Activated CD4-positive, CD25-positive, alpha-beta regulatory T cell treated with anti-CD3 and anti-CD28 coated beads, Interleukin-2, amount 50 U/mL, for 24 hours (primary cell): ENCODE data around the gene CDK5RAP3.
"Not testable (repeated sequence)": the region's sequence is repeated elsewhere in the genome, so short reads cannot be mapped to it uniquely, and the experiment has no call there.

ENCODE experiments used
- ATAC-seq, 2 donors: fragments of 150-1000 bp; cut with Tn5 transposase; one replicate each; pipeline ENCODE4 v1.10.0; 2021; ENCODE audit warnings: mild to moderate bottlenecking in 1 of 2, moderate library complexity in 1 of 2

Gene CDK5RAP3

DNA sequence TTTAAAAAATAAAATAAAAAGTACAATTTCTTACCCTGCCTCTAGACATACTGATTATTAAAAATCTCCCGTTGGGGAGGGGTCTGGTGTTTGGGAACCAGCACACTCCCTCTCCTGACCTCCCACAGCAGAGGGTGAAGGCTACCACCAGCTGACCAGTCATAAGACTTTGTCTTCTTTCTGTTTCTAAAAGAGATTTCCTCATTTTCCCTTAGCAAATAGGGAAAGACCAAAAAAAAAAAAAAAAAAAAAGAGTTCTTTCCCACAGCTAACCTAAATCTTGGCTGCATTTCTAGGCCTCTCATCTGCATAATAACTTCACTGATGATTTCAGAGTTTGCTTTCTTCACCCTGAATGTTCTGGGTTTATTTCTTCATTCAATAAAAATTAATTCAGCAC is 30.3 kb downstream of the CDK5RAP3 start:
- no peak for ATAC-seq

DNA sequence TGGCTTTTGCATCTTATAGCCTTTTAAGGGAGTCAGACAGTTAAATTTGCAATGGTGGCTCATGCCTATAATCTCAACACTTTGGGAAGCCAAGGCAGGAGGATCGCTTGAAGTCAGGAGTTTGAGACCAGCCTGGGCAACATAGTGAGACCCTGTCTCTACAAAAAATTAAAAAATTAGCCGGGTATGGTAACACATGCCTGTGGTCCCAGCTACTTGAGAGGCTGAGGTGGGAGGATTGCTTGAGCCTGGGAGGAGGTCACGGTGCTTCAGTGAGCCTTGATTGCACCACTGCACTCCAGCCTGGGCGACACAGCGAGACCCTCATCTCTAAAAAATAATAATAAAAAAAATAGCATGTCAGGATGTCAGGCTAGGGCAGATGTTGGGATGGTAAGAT is 30.7 kb downstream of the CDK5RAP3 start:
- ATAC-seq = not testable (repeated sequence)

DNA sequence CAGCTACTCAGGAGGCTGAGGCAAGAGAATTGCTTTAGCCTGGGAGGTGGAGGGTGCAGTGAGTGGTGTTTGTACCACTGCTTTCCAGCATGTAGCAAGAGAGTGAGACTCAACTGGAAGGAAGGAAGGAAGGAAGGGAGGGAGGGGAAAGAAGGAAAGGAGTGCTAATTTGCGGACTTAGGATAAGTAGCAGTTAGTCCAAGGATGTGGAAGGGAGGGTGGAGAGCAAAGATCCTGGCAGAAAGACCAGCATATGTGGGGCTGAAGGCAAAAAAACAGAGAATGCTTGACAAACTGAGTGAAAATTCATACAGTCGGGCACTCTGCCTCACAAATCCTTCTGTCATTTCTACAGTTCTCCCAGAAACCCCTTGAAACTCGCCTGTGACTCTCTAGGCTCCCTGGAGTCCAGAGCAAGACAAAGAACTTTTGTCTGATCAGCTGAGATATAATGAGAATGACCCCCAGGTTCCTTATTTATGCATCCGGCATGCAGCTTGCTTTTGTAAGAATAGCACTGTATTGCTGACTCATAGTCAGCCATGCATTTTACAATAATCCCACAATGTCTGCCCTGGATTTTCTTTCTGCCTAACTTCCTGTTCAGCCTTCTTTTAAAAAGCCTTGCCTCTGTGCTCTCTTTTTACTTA is 31.5 kb downstream of the CDK5RAP3 start:
- ATAC-seq = no peak

DNA sequence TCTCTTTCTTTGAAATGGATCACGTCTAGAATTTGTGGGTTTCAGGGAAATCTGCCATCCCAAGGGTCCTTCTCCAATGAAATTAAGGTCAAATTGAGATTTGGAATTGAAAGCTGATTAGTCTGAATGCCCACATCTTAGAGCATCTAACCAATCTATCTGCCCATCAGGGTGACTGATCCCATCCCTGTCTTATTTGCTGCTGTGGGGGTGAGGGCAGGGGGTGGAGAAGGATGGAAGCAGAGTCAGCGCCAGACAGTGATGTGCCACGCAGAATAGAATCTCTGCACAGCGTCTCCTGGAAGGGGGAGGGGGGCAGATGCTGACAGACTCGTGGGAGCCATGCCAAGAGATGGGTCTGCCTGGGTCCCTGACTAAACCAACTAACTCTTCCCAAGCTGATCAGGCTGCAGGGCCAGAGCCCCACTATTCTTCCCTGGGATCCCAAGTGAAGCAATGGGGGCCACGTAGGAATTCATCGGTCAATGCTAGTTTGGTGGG is 32.1 kb downstream of the CDK5RAP3 start:
- no peak for ATAC-seq

DNA sequence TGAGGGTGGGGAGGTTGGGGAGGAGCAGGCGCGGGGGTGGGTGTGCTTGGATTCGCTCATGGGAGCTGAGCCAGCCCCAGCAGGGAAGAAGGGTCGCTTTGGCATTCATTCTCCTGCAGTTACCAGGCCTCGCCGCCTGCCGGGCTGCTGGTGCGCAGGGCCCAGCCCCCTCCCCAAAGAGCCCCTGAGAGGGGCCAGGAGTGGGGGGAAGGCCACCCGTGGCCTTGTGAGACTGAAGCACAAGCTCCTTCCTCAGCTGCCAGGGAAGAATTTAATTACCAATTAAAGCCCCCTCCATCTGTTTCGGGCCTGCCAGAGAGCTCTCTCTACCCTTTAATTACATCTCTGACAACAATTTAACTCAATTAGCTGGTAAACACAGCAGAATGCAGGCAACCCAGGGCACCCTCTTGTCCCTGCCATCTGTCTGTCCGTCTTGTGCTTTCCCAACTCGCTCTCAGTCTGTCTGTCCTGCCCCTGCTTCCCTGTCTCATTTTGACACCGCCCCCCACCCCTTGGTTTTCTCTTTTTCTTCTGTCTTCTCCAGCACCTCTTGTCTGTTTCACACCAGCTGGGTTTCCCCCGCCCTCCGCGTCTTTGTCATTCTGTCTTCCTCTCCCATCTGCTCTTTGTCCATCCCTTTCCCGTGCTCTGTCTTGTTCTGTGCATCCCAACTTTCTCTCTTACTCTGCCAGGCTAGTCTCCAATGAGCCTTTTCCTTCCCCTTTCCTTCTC is 32.7 kb downstream of the CDK5RAP3 start:
- ATAC-seq = no peak

DNA sequence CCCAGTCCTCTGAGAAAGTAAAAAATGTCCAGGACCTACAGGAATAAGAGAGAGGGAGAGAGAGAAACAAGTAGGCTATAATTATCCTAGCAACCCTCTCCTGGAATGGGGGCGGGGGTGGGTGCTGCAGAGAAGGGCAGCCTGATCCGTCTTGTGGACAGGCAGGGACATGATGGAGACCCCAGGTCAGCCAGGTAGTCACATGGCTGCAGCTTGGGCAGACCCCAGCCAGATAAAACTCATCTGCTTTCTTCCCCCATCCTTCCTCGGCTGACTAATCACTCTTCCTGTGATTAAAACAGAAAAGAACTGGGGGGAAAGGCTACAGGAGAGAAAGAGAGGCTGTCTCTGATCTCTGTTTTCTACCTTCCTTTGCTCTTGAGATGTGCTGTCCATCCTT is 34.1 kb downstream of the CDK5RAP3 start:
- no peak for ATAC-seq

DNA sequence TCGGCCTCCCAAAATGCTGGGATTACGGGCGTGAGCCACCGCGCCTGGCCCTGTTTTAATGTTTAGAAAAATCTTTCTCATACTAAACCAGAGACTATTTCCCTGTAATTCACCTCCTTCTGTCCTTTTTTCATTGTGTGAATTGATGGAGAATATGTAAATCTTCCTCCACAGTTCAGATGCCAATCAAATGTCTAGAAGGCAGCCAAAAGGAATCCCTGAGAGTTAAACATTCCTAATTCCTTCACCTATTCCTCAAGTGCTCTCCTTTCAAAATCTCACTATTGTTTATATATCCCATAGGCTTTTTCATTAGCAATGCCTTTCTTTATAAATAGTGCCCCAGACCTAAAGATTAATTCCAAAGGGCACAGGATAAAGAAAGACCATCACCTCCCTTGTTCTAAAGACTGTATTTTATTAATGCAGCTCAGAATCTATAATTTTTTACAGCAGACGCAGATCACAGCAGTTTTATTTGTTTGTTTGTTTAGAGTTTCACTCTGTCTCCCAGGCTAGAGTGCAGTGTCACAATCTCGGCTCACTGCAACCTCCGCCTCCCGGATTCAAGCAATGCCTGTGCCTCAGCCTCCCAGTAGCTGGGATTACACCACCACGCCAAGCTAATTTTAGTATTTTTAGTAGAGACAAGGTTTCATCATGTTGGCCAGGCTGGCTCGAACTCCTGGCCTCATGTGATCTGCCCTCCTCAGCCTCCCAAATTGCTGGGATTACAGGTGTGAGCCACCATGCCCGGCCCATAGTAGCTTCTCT is 36.2 kb downstream of the CDK5RAP3 start:
- no peak for ATAC-seq

DNA sequence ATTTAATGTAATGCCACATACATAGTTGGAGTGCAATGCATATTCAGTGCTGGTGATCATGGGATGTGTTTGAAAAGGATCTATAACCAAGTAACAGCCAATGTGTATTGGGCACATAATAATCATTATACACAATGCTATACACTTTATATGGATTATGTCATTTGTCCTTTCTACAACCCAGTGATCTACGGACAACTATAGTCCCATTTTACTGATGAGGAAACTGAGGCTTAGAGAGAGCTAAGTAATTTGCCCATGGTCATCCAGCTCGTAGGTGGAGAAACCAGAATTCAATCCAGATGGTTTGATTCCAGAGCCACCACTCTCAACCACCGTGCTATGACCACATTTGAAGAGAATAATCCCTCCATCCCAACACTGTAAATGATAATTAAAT is 39.3 kb downstream of the CDK5RAP3 start:
- ATAC-seq = no peak

DNA sequence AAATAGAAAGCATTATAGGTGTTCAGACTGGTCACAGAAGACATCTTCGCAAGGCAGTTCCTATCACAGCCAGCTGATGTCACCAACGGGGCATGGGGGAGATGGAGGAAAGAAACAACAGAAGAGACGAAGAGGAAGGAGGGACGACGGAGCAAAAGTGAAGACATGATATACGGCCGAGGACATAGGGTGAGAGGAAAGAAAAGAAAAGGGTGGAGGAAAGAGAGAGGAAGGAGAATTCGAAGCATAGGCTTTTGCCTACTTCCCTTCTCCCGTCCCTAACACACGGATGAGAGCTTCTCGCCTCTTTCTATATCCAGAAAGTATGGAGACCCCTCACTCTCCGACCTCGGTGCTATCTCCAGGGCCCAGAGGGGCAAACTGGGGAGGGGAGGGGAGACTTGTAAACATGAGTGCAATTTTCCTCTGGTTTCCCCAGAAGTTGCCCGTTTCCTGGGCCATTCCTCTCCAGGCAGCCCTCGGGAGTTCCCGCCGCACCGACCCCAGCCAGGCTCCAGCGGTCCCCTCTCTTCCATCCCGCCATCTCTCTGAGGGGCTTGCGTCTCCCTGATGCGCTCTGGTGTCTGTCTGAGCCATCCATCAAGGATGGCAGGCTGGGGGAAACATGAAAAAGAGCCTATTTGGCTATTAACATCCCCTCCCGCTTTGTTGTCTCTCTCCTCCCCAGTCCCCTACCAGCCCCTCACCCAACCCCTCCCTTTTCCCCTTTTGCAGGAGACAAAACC is 40.7 kb downstream of the CDK5RAP3 start:
- peak; percentile 58 to 59 for ATAC-seq

DNA sequence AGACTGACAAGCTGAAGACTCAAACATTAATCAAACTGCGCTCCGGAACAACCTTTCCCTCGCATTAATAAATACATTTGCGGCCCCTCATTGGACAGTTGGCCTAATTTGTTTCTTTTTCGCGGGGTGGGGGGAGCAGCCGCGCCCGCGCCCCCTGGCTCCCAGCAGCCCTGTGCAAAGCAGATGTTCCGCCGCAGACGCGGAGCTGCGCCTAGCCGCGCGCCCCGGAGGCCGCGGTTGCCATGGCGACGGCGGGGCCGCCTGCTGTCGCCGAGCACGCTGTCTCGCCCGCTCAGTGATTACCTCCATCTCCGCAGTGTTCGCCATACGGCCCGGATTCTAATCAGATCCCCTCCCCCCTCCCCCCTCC is 41.2 kb downstream of the CDK5RAP3 start:
- ATAC-seq = peak; percentile 77 to 85

DNA sequence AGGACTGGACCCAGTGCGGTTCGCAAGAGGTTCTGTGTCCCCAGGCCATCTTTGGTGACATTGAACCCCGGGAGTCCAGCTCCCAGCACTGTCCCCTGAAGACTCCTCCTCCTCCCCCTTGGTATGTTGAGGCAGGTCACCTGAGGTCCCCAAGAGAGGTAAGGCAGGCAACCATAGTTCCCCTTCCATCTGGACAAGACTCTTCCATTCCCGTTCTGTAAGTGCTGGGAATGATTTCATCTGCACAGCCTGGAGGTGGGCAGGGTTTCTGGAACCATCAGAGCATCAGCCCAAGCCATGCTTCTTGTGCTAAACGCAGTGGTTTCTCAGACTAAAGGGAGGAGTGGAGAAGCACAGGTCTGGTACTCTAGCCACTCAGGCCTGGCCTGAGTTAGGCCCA is 41.7 kb downstream of the CDK5RAP3 start:
- ATAC-seq = no peak

DNA sequence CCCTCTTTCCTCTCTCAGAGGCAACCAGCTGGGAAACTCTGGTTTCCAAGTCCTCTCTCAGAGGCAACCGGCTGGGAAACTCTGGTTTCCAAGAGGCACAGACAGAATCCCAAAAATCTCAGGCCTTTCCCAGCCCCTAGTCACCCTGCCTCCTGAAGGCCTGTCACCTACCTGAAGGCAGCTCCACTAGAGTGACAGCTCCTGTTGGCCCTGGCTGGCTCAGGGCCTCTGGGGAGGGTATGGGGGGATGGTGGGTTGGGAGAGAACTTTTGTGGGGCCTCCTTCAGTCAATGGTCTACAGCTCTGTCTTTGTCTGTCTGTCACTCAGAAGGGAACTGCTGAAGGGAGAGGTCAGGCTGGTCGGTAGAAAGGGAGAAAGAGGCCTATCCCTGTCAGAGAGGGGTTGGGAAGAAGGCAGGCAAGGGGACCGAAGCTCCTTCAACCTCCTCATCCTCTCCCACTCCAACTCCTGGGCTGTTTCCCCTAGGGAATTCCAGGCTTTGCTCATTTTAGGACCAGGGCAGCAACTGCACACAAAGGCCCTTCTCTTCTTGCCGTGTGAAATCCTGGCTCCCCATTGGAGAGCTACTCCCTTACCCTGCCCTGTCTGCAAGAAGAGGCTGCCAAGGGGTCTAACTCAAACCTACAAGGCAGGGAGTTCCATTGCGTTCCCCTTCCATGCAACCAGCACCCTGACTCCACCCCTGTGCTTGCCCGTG is 43.1 kb downstream of the CDK5RAP3 start:
- no peak for ATAC-seq

DNA sequence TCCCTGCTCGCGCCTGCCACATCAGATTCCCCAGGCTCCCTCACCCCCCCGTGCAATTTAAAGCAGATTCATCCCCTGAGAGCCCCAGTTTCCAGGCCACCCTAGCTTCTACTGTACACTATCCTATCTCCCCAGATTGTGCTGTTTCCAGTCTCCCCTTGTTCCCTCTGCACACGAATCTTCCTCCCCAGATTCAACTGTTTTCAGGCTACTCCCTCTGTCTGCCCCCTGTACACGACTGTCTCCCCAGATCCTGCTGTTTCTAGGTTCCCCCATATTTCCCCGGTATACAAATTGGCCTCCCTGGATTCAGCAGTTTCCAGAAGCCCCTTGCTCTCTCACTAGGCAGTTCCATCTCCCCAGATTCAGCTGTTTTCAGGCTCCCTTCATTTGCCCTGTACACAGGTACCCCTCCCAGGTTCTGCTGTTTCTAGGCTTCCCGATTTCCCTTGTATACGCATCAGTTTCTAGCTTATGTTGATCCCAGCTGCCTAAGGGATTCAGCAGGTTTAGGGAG is 43.7 kb downstream of the CDK5RAP3 start:
- ATAC-seq = no peak

DNA sequence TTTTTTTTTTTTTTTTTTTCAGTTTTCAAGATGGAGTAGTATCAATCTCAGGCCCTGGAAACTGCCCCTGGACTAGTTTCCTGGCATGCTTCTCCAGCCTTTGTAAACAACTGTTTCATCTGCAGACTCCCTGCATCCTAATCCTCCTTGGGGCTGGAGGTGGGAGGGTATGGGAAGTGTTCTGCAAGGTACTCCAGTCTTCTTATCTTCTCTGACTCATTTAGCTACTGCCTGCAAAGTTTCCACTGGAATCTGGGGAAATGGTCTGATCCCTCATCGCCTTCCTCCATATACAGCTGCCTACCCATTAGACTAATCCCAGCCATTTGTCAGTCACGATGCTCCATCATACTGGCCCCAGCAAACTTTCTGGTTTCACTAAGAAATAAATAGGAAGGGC is 45.2 kb downstream of the CDK5RAP3 start:
- ATAC-seq = no peak

DNA sequence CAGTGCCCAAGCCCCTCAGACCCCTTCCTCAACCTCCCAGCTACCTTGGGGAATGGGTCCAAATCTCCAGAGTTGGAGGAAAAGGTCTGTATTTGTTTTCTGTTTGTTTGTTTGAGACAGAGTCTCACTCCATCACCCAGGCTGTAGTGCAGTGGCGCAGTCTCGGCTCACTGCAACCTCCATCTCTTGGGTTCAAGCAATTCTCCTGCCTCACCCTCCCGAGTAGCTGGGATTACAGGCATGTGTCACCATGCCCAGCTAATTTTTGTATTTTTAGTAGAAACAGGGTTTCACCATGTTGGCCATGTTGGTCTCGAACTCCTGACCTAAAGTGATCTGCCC is 46.9 kb downstream of the CDK5RAP3 start:
- ATAC-seq = not testable (repeated sequence)

DNA sequence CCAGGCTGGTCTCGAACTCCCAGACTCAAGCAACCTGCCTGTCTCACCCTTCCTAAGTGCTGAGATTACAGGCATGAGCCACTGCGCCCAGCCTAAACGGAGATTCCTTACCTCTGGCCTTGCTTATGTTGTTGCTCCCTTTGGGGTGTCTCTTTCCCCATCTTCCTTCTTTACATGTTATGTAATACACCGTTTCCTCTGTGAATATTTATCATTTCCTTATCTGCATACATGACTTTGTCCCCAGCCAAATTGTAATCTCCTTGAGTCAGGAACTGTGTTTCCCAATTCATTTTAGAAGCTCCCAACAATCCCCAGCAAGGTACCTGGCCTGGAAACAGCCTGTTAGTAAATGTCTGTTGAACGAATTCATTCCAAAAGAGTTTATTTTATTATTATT is 51.0 kb downstream of the CDK5RAP3 start:
- ATAC-seq = no peak

DNA sequence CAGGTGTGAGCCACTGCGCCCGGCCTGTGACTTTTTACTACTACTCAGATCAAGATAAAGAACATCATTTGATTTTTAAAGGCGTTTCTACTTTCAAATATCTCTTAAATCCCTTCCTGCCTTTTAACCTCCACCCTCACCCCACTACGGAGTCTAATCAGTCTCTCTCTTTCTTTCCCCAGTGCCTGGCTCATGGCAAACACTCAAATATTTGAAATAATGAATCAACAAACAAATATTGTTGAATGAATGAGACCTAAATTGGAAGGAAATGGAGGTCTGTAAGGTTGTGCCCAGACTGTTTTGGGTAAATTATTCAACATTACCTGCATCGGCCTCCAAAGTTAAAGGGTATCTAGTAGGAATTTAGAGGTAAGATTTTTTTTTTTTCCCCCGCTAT is 52.0 kb downstream of the CDK5RAP3 start:
- no peak for ATAC-seq

DNA sequence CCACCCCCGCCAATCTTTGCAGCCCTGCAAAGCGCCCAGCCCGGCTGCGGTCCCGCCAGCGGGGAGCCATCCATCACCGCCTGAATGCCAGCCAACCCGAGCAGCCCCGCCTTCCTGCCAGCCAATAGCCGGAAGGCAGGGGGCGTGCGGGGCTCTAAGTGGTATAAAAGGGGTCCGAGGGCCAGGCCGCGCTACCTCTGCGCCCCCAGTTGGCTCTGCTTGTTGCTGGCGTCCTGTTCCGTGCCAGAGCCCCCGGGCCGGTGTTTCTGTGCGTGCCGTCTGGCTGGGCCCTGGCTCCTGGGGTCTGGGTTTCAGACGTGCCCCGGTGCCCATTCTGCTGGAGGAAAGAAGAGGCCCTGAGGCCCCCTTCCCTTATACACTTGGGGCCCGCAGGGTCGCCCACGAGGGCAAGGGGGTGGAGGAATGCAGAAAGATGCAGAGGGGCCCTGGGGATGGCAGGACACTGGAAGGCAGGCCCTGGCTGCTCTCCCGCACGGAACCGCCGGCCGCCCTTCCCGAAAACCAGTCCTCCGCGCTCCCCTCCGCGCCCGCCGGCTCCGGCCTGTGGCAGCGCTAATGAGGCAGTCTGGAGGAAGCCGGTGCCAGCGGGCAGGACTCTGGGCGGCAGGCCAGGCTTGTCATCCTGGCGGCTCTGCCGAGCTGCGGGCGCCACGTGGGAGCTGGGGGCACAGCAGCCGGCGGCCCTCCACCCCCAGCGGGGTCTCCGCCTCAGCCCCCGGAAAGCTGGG is 52.7 kb downstream of the CDK5RAP3 start:
- peak in 1 of 2 donors; percentile 2 for ATAC-seq

DNA sequence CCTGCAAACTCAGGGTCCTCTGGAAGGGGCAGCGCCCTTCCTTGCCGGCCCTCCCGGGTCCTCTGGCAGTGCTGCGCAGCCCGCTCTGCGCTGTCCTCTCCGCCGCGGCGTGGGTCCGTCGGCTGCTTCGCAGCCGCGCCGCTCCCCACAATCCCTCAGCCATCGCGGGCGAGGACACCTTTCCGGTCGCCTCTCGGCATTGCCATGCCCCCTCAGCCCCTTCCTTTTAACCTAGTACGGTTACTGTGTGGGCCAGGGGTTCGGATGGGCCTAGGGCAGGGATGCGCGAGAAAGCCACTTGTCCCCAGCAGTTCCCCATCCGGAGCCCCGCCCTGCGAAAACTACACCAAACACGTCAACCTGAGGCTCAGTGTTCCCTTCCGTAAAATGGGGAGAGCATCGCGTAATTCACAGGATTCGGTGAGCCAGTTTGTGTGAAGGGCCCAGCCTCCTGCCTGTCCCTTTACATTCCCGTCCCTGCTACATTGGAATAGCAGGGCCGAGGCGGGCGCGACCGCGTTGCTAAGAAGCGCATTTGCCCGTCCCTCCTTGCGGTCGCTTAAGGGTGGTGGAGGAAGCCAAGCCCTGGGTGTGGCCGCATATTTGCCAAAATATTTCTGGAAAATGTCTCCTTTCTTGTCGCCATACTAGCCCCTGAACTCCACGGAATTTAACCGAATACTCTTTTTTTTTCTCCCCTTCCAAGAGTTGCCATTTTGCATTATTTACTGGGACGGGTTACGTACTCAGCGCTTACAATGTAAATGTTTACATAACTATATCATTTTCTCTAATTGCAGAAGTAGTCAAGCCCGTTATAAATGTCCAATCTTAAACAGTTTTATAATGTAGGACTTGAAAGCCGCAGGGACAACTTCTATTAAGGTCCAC is 53.5 kb downstream of the CDK5RAP3 start:
- peak; percentile 2 to 5 for ATAC-seq
